Measurements from ENCODE around the gene LOXL4. TPM values are rescaled to one million over a fixed set of nuclear protein-coding genes. Genes with fewer than 3 reads are reported as not detected.

LOXL4 gene
- total RNA-seq, 1 experiment from 2014 or later, result not detected

DNA sequence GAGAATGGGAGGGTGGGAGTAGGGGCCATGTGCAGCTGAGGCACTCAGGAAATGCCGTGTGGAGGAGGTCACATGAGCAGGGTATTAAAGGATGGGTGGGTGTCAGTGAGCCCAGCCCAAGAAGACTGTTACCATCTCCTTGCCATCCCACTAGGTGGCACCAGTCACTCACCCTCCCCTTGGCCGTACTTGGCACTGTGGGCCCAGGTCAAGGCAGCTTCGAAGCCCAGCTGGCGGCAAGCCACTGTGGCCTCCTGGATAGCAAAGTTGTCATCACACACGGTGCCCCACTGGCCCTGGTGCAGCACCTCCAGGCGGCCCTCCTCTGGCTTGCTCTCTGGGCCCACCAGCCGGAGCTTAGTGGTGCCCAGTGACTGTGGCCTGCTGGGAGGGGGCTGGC lies 5.4 kb downstream of the LOXL4 start:
- ChIA-PET CTCF (no interaction called here), POLR2A (ENCODE audit: low non-redundant PET) (no interaction called here)
- intact Hi-C loops (cut with micrococcal nuclease; ENCODE audit: unreplicated experiment), result no loop called here
- no peak for DNase-seq (ENCODE audit: low spot score)
- TF ChIP-seq, protein P1, sequence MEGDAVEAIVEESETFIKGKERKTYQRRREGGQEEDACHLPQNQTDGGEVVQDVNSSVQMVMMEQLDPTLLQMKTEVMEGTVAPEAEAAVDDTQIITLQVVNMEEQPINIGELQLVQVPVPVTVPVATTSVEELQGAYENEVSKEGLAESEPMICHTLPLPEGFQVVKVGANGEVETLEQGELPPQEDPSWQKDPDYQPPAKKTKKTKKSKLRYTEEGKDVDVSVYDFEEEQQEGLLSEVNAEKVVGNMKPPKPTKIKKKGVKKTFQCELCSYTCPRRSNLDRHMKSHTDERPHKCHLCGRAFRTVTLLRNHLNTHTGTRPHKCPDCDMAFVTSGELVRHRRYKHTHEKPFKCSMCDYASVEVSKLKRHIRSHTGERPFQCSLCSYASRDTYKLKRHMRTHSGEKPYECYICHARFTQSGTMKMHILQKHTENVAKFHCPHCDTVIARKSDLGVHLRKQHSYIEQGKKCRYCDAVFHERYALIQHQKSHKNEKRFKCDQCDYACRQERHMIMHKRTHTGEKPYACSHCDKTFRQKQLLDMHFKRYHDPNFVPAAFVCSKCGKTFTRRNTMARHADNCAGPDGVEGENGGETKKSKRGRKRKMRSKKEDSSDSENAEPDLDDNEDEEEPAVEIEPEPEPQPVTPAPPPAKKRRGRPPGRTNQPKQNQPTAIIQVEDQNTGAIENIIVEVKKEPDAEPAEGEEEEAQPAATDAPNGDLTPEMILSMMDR (conservative IDR thresholded peaks at IDR 0.05; ENCODE audit: low read depth, low read length), result peak; percentile 33
- no peak for TF ChIP-seq EZH2 (IDR thresholded peaks at IDR 0.05; ENCODE audit: borderline replicate concordance, low read depth, low read length, poor library complexity, severe bottlenecking)
- BruUV-seq (replicated peaks), result no TSS peak
- H3K27me3 ChIP-seq (replicated peaks; ENCODE audit: insufficient read depth, low read depth, low read length, poor library complexity), result no peaks in the 10 kb centered on the region
- no peaks in the 10 kb centered on the region for H3K36me3 ChIP-seq (ENCODE audit: insufficient read depth, low read length, poor library complexity, severe bottlenecking)
- H3K27ac ChIP-seq (ENCODE audit: low read depth, low read length, poor library complexity, severe bottlenecking), result no peak overlapping the region
- no peaks in the 10 kb centered on the region for H3K9me3 ChIP-seq (ENCODE audit: low read depth, low read length, poor library complexity, severe bottlenecking)
- no peaks in the 10 kb centered on the region for H3K4me1 ChIP-seq (ENCODE audit: insufficient read depth, low read length, poor library complexity, severe bottlenecking)
- no peak overlapping the region for H3K4me3 ChIP-seq (ENCODE audit: low read depth, low read length, poor library complexity, severe bottlenecking)

GRCh38 chr10:98261436-98262277 lies 6.3 kb downstream of the LOXL4 start:
- DNase-seq (ENCODE audit: low spot score), result no peak
- H3K4me3 ChIP-seq (ENCODE audit: low read depth, low read length, poor library complexity, severe bottlenecking), result no peak overlapping the region
- ChIA-PET POLR2A (ENCODE audit: low non-redundant PET) (no interaction called here), CTCF (no interaction called here)
- BruUV-seq (replicated peaks), result no TSS peak
- no peaks in the 10 kb centered on the region for H3K36me3 ChIP-seq (ENCODE audit: insufficient read depth, low read length, poor library complexity, severe bottlenecking)
- H3K27ac ChIP-seq (ENCODE audit: low read depth, low read length, poor library complexity, severe bottlenecking), result no peak overlapping the region
- H3K27me3 ChIP-seq (replicated peaks; ENCODE audit: insufficient read depth, low read depth, low read length, poor library complexity), result no peaks in the 10 kb centered on the region
- no peaks in the 10 kb centered on the region for H3K4me1 ChIP-seq (ENCODE audit: insufficient read depth, low read length, poor library complexity, severe bottlenecking)
- H3K9me3 ChIP-seq (ENCODE audit: low read depth, low read length, poor library complexity, severe bottlenecking), result no peaks in the 10 kb centered on the region
- intact Hi-C loops (cut with micrococcal nuclease; ENCODE audit: unreplicated experiment), result no loop called here
- TF ChIP-seq, protein P1 (conservative IDR thresholded peaks at IDR 0.05; ENCODE audit: low read depth, low read length), result no peak
- no peak for TF ChIP-seq EZH2 (IDR thresholded peaks at IDR 0.05; ENCODE audit: borderline replicate concordance, low read depth, low read length, poor library complexity, severe bottlenecking)

DNA sequence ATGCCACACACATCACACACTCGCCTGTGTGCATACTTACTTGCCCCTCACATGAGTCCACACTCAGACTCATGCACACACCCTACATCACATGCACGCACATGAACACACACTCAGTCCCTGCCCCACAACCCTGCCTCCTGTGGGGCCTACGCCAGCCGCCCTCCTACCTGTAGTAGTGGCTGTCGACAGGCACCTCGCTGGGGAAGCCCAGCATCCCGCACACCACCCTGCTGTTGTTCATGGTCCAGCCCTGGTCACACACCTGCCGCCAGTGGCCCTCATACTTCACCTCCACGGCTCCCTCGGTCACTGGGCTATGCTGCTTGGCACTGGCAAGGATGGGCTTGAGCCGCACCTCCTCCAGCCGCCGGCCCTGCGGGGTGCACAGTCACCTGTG lies 7.2 kb downstream of the LOXL4 start:
- TF ChIP-seq, protein P1 (conservative IDR thresholded peaks at IDR 0.05; ENCODE audit: low read depth, low read length), result no peak
- TF ChIP-seq EZH2 (IDR thresholded peaks at IDR 0.05; ENCODE audit: borderline replicate concordance, low read depth, low read length, poor library complexity, severe bottlenecking), result no peak
- no peak overlapping the region for H3K4me3 ChIP-seq (ENCODE audit: low read depth, low read length, poor library complexity, severe bottlenecking)
- intact Hi-C loops (cut with micrococcal nuclease; ENCODE audit: unreplicated experiment), result no loop called here

More for the DNA sequence above, 7.2 kb downstream of the LOXL4 start:
- DNase-seq (ENCODE audit: low spot score), result no peak
- ChIA-PET POLR2A (ENCODE audit: low non-redundant PET) (no interaction called here), CTCF (no interaction called here)
- Histone ChIP-seq H3K27me3 (replicated peaks; ENCODE audit: insufficient read depth, low read depth, low read length, poor library complexity) (no peaks in the 10 kb centered on the region), H3K27ac (ENCODE audit: low read depth, low read length, poor library complexity, severe bottlenecking) (no peak overlapping the region), H3K36me3 (ENCODE audit: insufficient read depth, low read length, poor library complexity, severe bottlenecking) (no peaks in the 10 kb centered on the region), H3K4me1 (ENCODE audit: insufficient read depth, low read length, poor library complexity, severe bottlenecking) (no peaks in the 10 kb centered on the region), H3K9me3 (ENCODE audit: low read depth, low read length, poor library complexity, severe bottlenecking) (no peaks in the 10 kb centered on the region)
- no TSS peak for BruUV-seq (replicated peaks)

All from A673 (cell line).